Esophagus squamous epithelium (tissue), 4 donors: Measurements from ENCODE around the gene RAB40B.

Source experiments
- CTCF ChIP-seq, 6 experiments: fragments of 450-650 bp in 4 of 6; fragments of 200-600 bp in 2 of 6; sonication (generic) in 2 of 6; IDR thresholded peaks; one replicate each; pipeline ENCODE4 v1.5.1; 2016 to 2019; ENCODE audit warnings: antibody characterized with exemption in 6 of 6, mild to moderate bottlenecking in 4 of 6, moderate library complexity in 4 of 6
- POLR2A ChIP-seq, 4 donors: fragments of 450-650 bp; IDR thresholded peaks; one replicate each; pipeline ENCODE4 v1.6.1; 2017; ENCODE audit warnings: antibody characterized with exemption in 4 of 4, mild to moderate bottlenecking in 4 of 4, moderate library complexity in 3 of 4

DNA sequence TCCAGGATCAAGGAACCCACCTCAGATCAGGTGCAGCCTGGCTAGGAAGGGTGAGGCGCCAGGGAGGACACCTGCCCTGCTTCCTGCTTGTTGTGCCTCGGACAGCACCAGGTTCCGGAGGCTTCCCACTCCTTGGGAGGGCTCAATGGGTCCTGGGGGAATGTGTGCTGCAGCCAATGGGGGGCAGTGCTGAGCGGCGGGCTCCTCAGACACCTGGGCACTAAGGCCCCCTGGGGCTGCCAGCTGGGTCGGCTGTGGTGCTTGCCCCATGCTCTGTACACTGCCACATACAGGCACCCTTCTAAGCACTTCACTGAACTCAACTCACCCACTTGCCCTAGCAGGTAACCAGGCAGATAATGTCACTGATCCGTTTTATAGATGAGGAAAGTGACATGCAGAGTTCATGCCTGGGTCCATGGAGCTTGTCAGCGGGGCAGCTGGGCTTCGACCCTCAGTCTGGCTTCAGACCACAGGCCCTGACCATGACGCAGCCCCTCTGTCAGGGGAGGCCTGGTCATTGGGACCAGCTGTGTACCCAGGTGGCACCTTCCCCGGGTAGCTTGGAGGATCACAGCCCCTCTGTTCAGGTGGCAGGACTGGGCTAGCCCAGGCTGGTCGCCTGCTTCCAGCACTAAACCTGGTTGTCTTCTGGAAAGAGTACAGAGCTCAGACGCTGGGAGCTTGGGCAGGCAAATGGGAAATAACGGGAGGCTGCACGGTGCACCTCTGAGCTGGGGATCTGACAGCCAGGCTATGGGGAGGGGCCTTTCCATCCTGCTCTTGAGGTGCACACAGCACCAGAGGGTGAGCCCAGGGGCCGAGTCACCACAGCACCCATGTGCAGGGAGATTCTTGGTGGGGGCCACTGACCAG, 45.1 kb upstream of the RAB40B start:
- no peak for TF ChIP-seq CTCF (IDR thresholded peaks at IDR 0.05)
- TF ChIP-seq POLR2A (IDR thresholded peaks at IDR 0.05), result no peak
